HepG2 (cell line): ENCODE data around the gene TOGARAM1. TPM values are rescaled to one million over a fixed set of nuclear protein-coding genes. Genes with fewer than 3 reads are reported as not detected.

Source experiments
- ADNP ChIP-seq: sonication (generic); formaldehyde crosslinking; IDR thresholded peaks from 2 replicates; pipeline ENCODE4 v1.4.0; 2020; ENCODE audit warnings: missing genetic modification reagents
- ATF3 ChIP-seq: sonication (generic); formaldehyde crosslinking; IDR thresholded peaks from 2 replicates; pipeline ENCODE4 v1.4.0; 2020; ENCODE audit warnings: missing genetic modification reagents
- CERS6 ChIP-seq: sonication (generic); formaldehyde crosslinking; IDR thresholded peaks from 2 replicates; pipeline ENCODE4 v1.5.0; 2020; ENCODE audit warnings: missing genetic modification reagents
- E2F5 ChIP-seq: sonication (generic); formaldehyde crosslinking; conservative IDR thresholded peaks from 2 replicates; pipeline ENCODE4 v1.4.0; 2020; ENCODE audit warnings: missing genetic modification reagents
- EED ChIP-seq: sonication (generic); formaldehyde crosslinking; IDR thresholded peaks from 2 replicates; pipeline ENCODE4 v1.5.0; 2020; ENCODE audit warnings: mild to moderate bottlenecking, missing genetic modification reagents
- FOXK1 ChIP-seq: sonication (generic); formaldehyde crosslinking; IDR thresholded peaks from 2 replicates; pipeline ENCODE4 v1.4.0; 2020; ENCODE audit warnings: low read depth, missing genetic modification reagents, borderline replicate concordance
- HNRNPUL1 ChIP-seq: fragments of 200-400 bp; formaldehyde crosslinking; IDR thresholded peaks from 2 replicates; pipeline ENCODE4 v1.6.1; 2017; ENCODE audit warnings: low read depth, mild to moderate bottlenecking, low read length, moderate library complexity
- HOXA9 ChIP-seq: sonication (generic); formaldehyde crosslinking; IDR thresholded peaks from 2 replicates; pipeline ENCODE4 v1.8.1; 2022; ENCODE audit warnings: missing genetic modification reagents, mild to moderate bottlenecking, moderate library complexity, borderline replicate concordance
- MAFF ChIP-seq: IDR thresholded peaks from 2 replicates; pipeline ENCODE4 v1.6.1; 2011; ENCODE audit warnings: low read depth, low read length, improper control_type of control experiment
- MEF2D ChIP-seq: sonication (generic); formaldehyde crosslinking; IDR thresholded peaks from 2 replicates; pipeline ENCODE4 v1.5.1; 2020; ENCODE audit warnings: mild to moderate bottlenecking, missing genetic modification reagents
- NFATC3 ChIP-seq: sonication (generic); formaldehyde crosslinking; IDR thresholded peaks from 2 replicates; pipeline ENCODE4 v1.5.1; 2020; ENCODE audit warnings: mild to moderate bottlenecking, missing genetic modification reagents
- NFRKB ChIP-seq: fragments of 450-650 bp; IDR thresholded peaks from 2 replicates; pipeline ENCODE4 v1.6.1; 2017
- NR0B2 ChIP-seq: sonication (generic); formaldehyde crosslinking; IDR thresholded peaks from 2 replicates; pipeline ENCODE4 v1.4.0; 2020; ENCODE audit warnings: mild to moderate bottlenecking, missing genetic modification reagents
- PAWR ChIP-seq: sonication (generic); formaldehyde crosslinking; IDR thresholded peaks from 2 replicates; pipeline ENCODE4 v1.4.0; 2020; ENCODE audit warnings: missing genetic modification reagents, mild to moderate bottlenecking, borderline replicate concordance
- PLSCR1 ChIP-seq: sonication (generic); formaldehyde crosslinking; IDR thresholded peaks from 2 replicates; pipeline ENCODE4 v1.5.0; 2020; ENCODE audit warnings: missing genetic modification reagents, mild to moderate bottlenecking, borderline replicate concordance
- SIN3A ChIP-seq: IDR thresholded peaks from 2 replicates; pipeline ENCODE4 v1.6.1; 2011; ENCODE audit warnings: low read depth, mild to moderate bottlenecking, control low read depth, low read length, borderline replicate concordance
- WIZ ChIP-seq: sonication (generic); formaldehyde crosslinking; IDR thresholded peaks from 2 replicates; pipeline ENCODE4 v1.5.1; 2020; ENCODE audit warnings: mild to moderate bottlenecking, missing genetic modification reagents
- ZBTB39 ChIP-seq: sonication (generic); formaldehyde crosslinking; IDR thresholded peaks from 2 replicates; pipeline ENCODE4 v1.5.0; 2020; ENCODE audit warnings: missing genetic modification reagents
- ZNF138 ChIP-seq: sonication (generic); formaldehyde crosslinking; IDR thresholded peaks from 2 replicates; pipeline ENCODE4 v1.5.0; 2020; ENCODE audit warnings: mild to moderate bottlenecking, low read depth, missing genetic modification reagents
- ZNF557 ChIP-seq: sonication (generic); formaldehyde crosslinking; IDR thresholded peaks from 2 replicates; pipeline ENCODE4 v1.4.0; 2020; ENCODE audit warnings: missing genetic modification reagents
- ZNF570 ChIP-seq: sonication (generic); formaldehyde crosslinking; IDR thresholded peaks from 2 replicates; pipeline ENCODE4 v1.4.0; 2020; ENCODE audit warnings: mild to moderate bottlenecking, missing genetic modification reagents, borderline replicate concordance
- ZNF766 ChIP-seq: sonication (generic); formaldehyde crosslinking; IDR thresholded peaks from 2 replicates; pipeline ENCODE4 v1.5.0; 2020; ENCODE audit warnings: missing genetic modification reagents, borderline replicate concordance
- ZNF781 ChIP-seq: sonication (generic); formaldehyde crosslinking; IDR thresholded peaks from 2 replicates; pipeline ENCODE4 v1.5.1; 2020; ENCODE audit warnings: borderline replicate concordance, mild to moderate bottlenecking, missing genetic modification reagents; ENCODE audit errors: not compliant biosample characterization
- ZNF790 ChIP-seq: sonication (generic); formaldehyde crosslinking; IDR thresholded peaks from 2 replicates; pipeline ENCODE4 v1.8.0; 2022; ENCODE audit warnings: missing genetic modification reagents, mild to moderate bottlenecking, borderline replicate concordance
- ZSCAN12 ChIP-seq: sonication (generic); formaldehyde crosslinking; IDR thresholded peaks from 2 replicates; pipeline ENCODE4 v1.9.0; 2021; ENCODE audit warnings: mild to moderate bottlenecking, missing genetic modification reagents
- polyA plus RNA-seq, 8 experiments: library from polyadenylated mRNA; depleted of rRNA in 3 of 8; stranded (reverse) in 7 of 8; unstranded in 1 of 8; fragments of >200 nt; fragmentation: Illumina TruSeq in 4 of 8; extraction: Trizol in 4 of 8; gene quantifications; 2 replicates each; pipeline versions ENCODE4 v1.2.1 to v1.2.3, GENCODE V29; 2011 to 2016; ENCODE audit warnings: low read depth in 4 of 8, missing spikeins in 1 of 8, mixed read lengths in 1 of 8; ENCODE audit not compliant: insufficient read depth in 1 of 8
- total RNA-seq, 5 experiments: library from RNA; depleted of rRNA; stranded (reverse); fragments of >200 nt; fragmentation: Illumina TruSeq; extraction: Trizol; gene quantifications; 2 replicates each; pipeline ENCODE4 v1.2.3, GENCODE V29; 2016; ENCODE audit warnings: low read depth in 1 of 5

Gene TOGARAM1
- total and polyA plus RNA-seq, 2 of the 13 experiments (the other 11 are each of a cell fraction or from before 2014, with no cell fraction given), result 5.6 to 9.8 TPM

- no peak for TF ChIP-seq HOXA9 (CRISPR knock-in tag)
- no peak; the same call in 1 of the 2 replicates for TF ChIP-seq ZNF790 (CRISPR knock-in tag)
- no peak for TF ChIP-seq WIZ (CRISPR knock-in tag)
- TF ChIP-seq ZNF138, result 0 out of 2 replicates have a peak, but pooled peaks have one; percentile 17
- TF ChIP-seq NFATC3 (CRISPR knock-in tag), result no peak
- no peak for TF ChIP-seq ZNF570 (CRISPR knock-in tag)
- TF ChIP-seq FOXK1 (CRISPR knock-in tag), result peak; percentile 93; the same call in 1 of the 2 replicates
- no peak for TF ChIP-seq ZBTB39 (CRISPR knock-in tag)
- no peak for TF ChIP-seq EED (CRISPR knock-in tag)
- TF ChIP-seq MAFF, result 0 out of 2 replicates have a peak, but pooled peaks have one; percentile 5
- TF ChIP-seq PLSCR1 (CRISPR knock-in tag), result no peak; the same call in 1 of the 2 replicates
- TF ChIP-seq ZNF557 (CRISPR knock-in tag), result no peak
- TF ChIP-seq ADNP (CRISPR knock-in tag), result no peak
- peak; percentile 88; the same call in 1 of the 2 replicates for TF ChIP-seq NR0B2 (CRISPR knock-in tag)
- TF ChIP-seq ATF3, result no peak
- TF ChIP-seq MEF2D (CRISPR knock-in tag), result 0 out of 2 replicates have a peak, but pooled peaks have one; percentile 8
- no peak for TF ChIP-seq E2F5
- TF ChIP-seq CERS6, result no peak
- no peak for TF ChIP-seq NFRKB
- no peak for TF ChIP-seq HNRNPUL1
- TF ChIP-seq SIN3A, result peak; percentile 98
- no peak for TF ChIP-seq ZSCAN12 (CRISPR knock-in tag)
- TF ChIP-seq PAWR (CRISPR knock-in tag), result no peak
- no peak for TF ChIP-seq ZNF781 (CRISPR knock-in tag)
- TF ChIP-seq ZNF766 (CRISPR knock-in tag), result no peak
Measured at GRCh38 chr14:44961554-44962333, at the start of gene TOGARAM1, which contains the start of gene KLHL28 (continued).
